NCI-H128 (cell line): ENCODE results near the gene IGFBP3.

Experiments used
- DNase-seq: peaks from one replicate; lab custom pipeline; 2025; ENCODE audit not compliant: unreplicated experiment; lab: John Stamatoyannopoulos, UW

The IGFBP3 gene

GRCh38 chr7:45874408-45875131, 46.5 kb downstream of the IGFBP3 start:
- no peak for DNase-seq

- no peak for DNase-seq
These were observed 47.7 kb downstream of the IGFBP3 start for GRCh38 chr7:45873355-45873754.

GRCh38 chr7:45873035-45873354, 48.1 kb downstream of the IGFBP3 start, which contains the start of gene CCDC201:
Gene CCDC201 (minus strand): TSS chr7:45873082. CDS start chr7:45873007, 75 bp downstream.
- no peak for DNase-seq

- DNase-seq: no peak
These were observed 48.7 kb downstream of the IGFBP3 start for GRCh38 chr7:45872116-45873034.

GRCh38 chr7:45869426-45869825, 51.6 kb downstream of the IGFBP3 start:
- DNase-seq: no peak

- DNase-seq: no peak
These were observed 53.6 kb downstream of the IGFBP3 start for GRCh38 chr7:45867471-45867870.

GRCh38 chr7:45865594-45866410, 55.3 kb downstream of the IGFBP3 start:
- no peak for DNase-seq

- no peak for DNase-seq
These were observed 57.4 kb downstream of the IGFBP3 start for GRCh38 chr7:45863715-45864114.
